SU-DHL-6 (cell line): ENCODE data around the gene GOLGA8Q.
"Not testable (repeated sequence)": the region's sequence is repeated elsewhere in the genome, so short reads cannot be mapped to it uniquely, and the experiment has no call there.

Experiments used
- EZH2phosphoT487 ChIP-seq: fragments of 200-600 bp; sonication (generic), shearing (Covaris generic); conservative IDR thresholded peaks from 2 replicates; pipeline ENCODE4 v1.6.1; 2018; ENCODE audit warnings: mild to moderate bottlenecking, antibody characterized with exemption, low read length, moderate library complexity, mixed read lengths
- TF ChIP-seq, protein P1 (sequence below): fragments of 200-600 bp; sonication (generic); IDR thresholded peaks from one replicate; pipeline ENCODE4 v1.5.1; 2017; ENCODE audit warnings: antibody characterized with exemption, mild to moderate bottlenecking, low read length, moderate library complexity; ENCODE audit not compliant: insufficient read depth, poor library complexity, severe bottlenecking

DNA sequence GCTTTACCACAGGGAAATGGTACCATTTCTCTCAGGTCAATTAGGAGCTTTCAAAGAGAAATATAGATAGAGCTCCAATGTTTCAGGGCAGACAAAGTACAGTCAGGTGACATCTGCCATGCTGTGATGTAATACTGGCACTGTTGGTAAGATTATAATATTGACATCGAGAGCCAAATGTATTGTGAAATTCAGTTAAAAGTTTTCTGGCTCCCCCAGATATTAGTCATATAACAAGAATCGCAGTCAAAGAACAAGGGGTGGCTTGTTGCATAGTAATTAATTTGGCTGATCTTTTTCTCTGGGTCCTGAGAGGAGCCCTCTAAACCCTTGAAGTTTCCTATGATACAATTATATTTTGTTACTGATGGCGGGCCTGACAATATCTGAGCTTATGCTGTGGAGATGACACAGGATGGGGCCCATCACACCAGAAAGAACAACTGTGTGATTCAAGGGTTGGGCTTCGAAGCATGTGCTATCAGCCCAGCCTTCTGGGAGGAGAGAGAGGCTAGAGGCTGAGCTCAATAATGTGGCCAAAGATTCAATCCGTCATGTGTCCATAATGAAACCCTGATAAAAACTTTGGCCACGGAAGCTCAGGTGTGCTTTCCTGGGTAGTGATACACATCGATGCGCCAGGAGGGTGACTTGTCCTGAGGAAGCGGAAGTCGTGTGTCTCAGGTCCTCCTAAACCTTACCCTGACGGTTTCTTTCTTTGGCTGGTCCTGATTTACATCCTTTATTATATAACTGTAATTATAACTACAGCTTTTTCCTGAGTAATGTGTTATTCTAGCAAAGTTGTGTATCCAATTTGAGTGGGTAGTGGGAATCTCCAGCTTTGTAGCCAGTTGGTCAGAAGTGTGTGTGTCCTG, 48.7 kb upstream of the GOLGA8Q start:
- TF ChIP-seq, protein P1, sequence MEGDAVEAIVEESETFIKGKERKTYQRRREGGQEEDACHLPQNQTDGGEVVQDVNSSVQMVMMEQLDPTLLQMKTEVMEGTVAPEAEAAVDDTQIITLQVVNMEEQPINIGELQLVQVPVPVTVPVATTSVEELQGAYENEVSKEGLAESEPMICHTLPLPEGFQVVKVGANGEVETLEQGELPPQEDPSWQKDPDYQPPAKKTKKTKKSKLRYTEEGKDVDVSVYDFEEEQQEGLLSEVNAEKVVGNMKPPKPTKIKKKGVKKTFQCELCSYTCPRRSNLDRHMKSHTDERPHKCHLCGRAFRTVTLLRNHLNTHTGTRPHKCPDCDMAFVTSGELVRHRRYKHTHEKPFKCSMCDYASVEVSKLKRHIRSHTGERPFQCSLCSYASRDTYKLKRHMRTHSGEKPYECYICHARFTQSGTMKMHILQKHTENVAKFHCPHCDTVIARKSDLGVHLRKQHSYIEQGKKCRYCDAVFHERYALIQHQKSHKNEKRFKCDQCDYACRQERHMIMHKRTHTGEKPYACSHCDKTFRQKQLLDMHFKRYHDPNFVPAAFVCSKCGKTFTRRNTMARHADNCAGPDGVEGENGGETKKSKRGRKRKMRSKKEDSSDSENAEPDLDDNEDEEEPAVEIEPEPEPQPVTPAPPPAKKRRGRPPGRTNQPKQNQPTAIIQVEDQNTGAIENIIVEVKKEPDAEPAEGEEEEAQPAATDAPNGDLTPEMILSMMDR, result not testable (repeated sequence)
- not testable (repeated sequence) for TF ChIP-seq EZH2phosphoT487
